H9 (cell line): ENCODE data around the gene LINC01488. TPM values are rescaled to one million over a fixed set of nuclear protein-coding genes. Genes with fewer than 3 reads are reported as not detected.

Experiments used
- DNase-seq: peaks from one replicate; pipeline ENCODE4 v3.0.0-alpha.2; 2017
- H2AFZ ChIP-seq: one replicate; pipeline ENCODE4 v1.6.1; 2013; ENCODE audit warnings: mild to moderate bottlenecking, low read length, control low read depth, moderate library complexity
- H2AK5ac ChIP-seq: 2 replicates; pipeline ENCODE4 v1.6.1; 2013; ENCODE audit warnings: low read length, control low read depth, mixed read lengths; ENCODE audit not compliant: insufficient read length
- H2BK120ac ChIP-seq: one replicate; pipeline ENCODE4 v1.6.1; 2013; ENCODE audit warnings: low read depth, mild to moderate bottlenecking, low read length, control low read depth, inconsistent platforms; ENCODE audit not compliant: poor library complexity, severe bottlenecking
- H2BK12ac ChIP-seq: 2 replicates; pipeline ENCODE4 v1.6.1; 2013; ENCODE audit warnings: low read length, control low read depth, mixed read lengths, low read depth; ENCODE audit not compliant: insufficient read length
- H2BK15ac ChIP-seq: 2 replicates; pipeline ENCODE4 v1.6.1; 2013; ENCODE audit warnings: low read depth, low read length, control low read depth
- H2BK20ac ChIP-seq: one replicate; pipeline ENCODE4 v1.6.1; 2013; ENCODE audit warnings: low read depth, mild to moderate bottlenecking, low read length, control low read depth, inconsistent platforms; ENCODE audit not compliant: poor library complexity, severe bottlenecking
- H2BK5ac ChIP-seq: 2 replicates; pipeline ENCODE4 v1.6.1; 2013; ENCODE audit warnings: low read length, control low read depth, mixed read lengths; ENCODE audit not compliant: insufficient read length
- H3K14ac ChIP-seq: 2 replicates; pipeline ENCODE4 v1.6.1; 2013; ENCODE audit warnings: low read length, control low read depth; ENCODE audit not compliant: insufficient read depth
- H3K18ac ChIP-seq: 2 replicates; pipeline ENCODE4 v1.6.1; 2013; ENCODE audit warnings: low read depth, mild to moderate bottlenecking, mixed read lengths, low read length, control low read depth; ENCODE audit not compliant: insufficient read length
- H3K23ac ChIP-seq: 2 replicates; pipeline ENCODE4 v1.6.1; 2013; ENCODE audit warnings: low read length, control low read depth, mixed read lengths, low read depth; ENCODE audit not compliant: insufficient read length
- H3K23me2 ChIP-seq: 2 replicates; pipeline ENCODE4 v1.6.1; 2013; ENCODE audit warnings: low read depth, mild to moderate bottlenecking, mixed read lengths, low read length, control low read depth; ENCODE audit not compliant: insufficient read length, poor library complexity, severe bottlenecking
- H3K27ac ChIP-seq: 2 replicates; pipeline ENCODE4 v1.5.1; 2013; ENCODE audit warnings: low read length, control low read depth, mixed read lengths, low read depth; ENCODE audit not compliant: insufficient read length
- H3K27me3 ChIP-seq: 2 replicates; pipeline ENCODE4 v1.6.1; 2013; ENCODE audit warnings: low read length, control low read depth, inconsistent platforms; ENCODE audit not compliant: insufficient read depth
- H3K4ac ChIP-seq: 2 replicates; pipeline ENCODE4 v1.6.1; 2013; ENCODE audit warnings: low read depth, mild to moderate bottlenecking, control low read depth, inconsistent platforms, low read length, moderate library complexity
- H3K4me1 ChIP-seq: 2 replicates; pipeline ENCODE4 v1.6.1; 2013; ENCODE audit warnings: low read length, control low read depth, inconsistent platforms; ENCODE audit not compliant: insufficient read depth
- H3K4me2 ChIP-seq: 2 replicates; pipeline ENCODE4 v1.6.1; 2013; ENCODE audit warnings: low read length, control low read depth, mixed read lengths; ENCODE audit not compliant: insufficient read length, insufficient read depth
- H3K56ac ChIP-seq: 2 replicates; pipeline ENCODE4 v1.6.1; 2013; ENCODE audit warnings: low read depth, mild to moderate bottlenecking, mixed read lengths, low read length, control low read depth; ENCODE audit not compliant: insufficient read length
- H3K79me1 ChIP-seq: 2 replicates; pipeline ENCODE4 v1.6.1; 2013; ENCODE audit warnings: low read depth, mild to moderate bottlenecking, moderate library complexity, low read length, control low read depth, inconsistent platforms; ENCODE audit not compliant: insufficient read depth, poor library complexity, severe bottlenecking
- H3K79me2 ChIP-seq: 2 replicates; pipeline ENCODE4 v1.6.1; 2013; ENCODE audit warnings: low read length, control low read depth, inconsistent platforms; ENCODE audit not compliant: insufficient read depth
- H3K9ac ChIP-seq: 2 replicates; pipeline ENCODE4 v1.6.1; 2013; ENCODE audit warnings: low read length, control low read depth, mixed read lengths; ENCODE audit not compliant: insufficient read length; ENCODE audit errors: extremely low read depth
- H3K9me3 ChIP-seq: one replicate; pipeline ENCODE4 v1.6.1; 2013; ENCODE audit warnings: low read depth, low read length, inconsistent platforms; ENCODE audit not compliant: control insufficient read depth
- H3T11ph ChIP-seq: one replicate; pipeline ENCODE4 v1.6.1; 2013; ENCODE audit warnings: mild to moderate bottlenecking, low read length, control low read depth, inconsistent platforms
- H4K20me1 ChIP-seq: one replicate; pipeline ENCODE4 v1.6.1; 2013; ENCODE audit not compliant: control insufficient read depth, insufficient read length, insufficient read depth
- H4K5ac ChIP-seq: 2 replicates; pipeline ENCODE4 v1.6.1; 2013; ENCODE audit warnings: low read depth, mild to moderate bottlenecking, mixed read lengths, low read length, control low read depth; ENCODE audit not compliant: insufficient read length
- H4K8ac ChIP-seq: replicated peaks from 2 replicates; pipeline ENCODE4 v1.6.1; 2013; ENCODE audit warnings: low read length, control low read depth, mixed read lengths, low read depth; ENCODE audit not compliant: insufficient read length
- H4K91ac ChIP-seq: 2 replicates; pipeline ENCODE4 v1.6.1; 2013; ENCODE audit warnings: low read depth, mild to moderate bottlenecking, moderate library complexity, mixed read lengths, low read length, control low read depth; ENCODE audit not compliant: insufficient read length
- H3K27ac Mint-ChIP-seq, 3 experiments: 2 replicates in 2 of 3; 3 replicates in 1 of 3; pipeline ENCODE4 v1.8.0; 2020 to 2021; ENCODE audit warnings: mixed read lengths in 3 of 3, mild to moderate bottlenecking in 1 of 3, moderate library complexity in 1 of 3
- H3K27me3 Mint-ChIP-seq: 2 replicates; pipeline ENCODE4 v1.8.0; 2021; ENCODE audit warnings: low read depth, mild to moderate bottlenecking, moderate library complexity, mixed read lengths
- H3K36me3 Mint-ChIP-seq, 3 experiments: 2 replicates in 2 of 3; 3 replicates in 1 of 3; pipeline ENCODE4 v1.8.0; 2020 to 2021; ENCODE audit warnings: low read depth in 3 of 3, mixed read lengths in 3 of 3; ENCODE audit not compliant: insufficient read depth in 1 of 3
- H3K4me1 Mint-ChIP-seq, 2 experiments: 2 replicates each; pipeline ENCODE4 v1.8.0; 2020; ENCODE audit warnings: mixed read lengths in 2 of 2
- H3K4me3 Mint-ChIP-seq, 2 experiments: 2 replicates in 1 of 2; 3 replicates in 1 of 2; pipeline ENCODE4 v1.8.0; 2020 to 2021; ENCODE audit warnings: mild to moderate bottlenecking in 2 of 2, mixed read lengths in 2 of 2, moderate library complexity in 1 of 2
- H3K9me3 Mint-ChIP-seq, 2 experiments: 2 replicates in 1 of 2; 3 replicates in 1 of 2; pipeline ENCODE4 v1.8.0; 2020; ENCODE audit warnings: mild to moderate bottlenecking in 2 of 2, mixed read lengths in 2 of 2, moderate library complexity in 1 of 2
- CTCF ChIP-seq: fragments of 200-600 bp; sonication (generic); conservative IDR thresholded peaks from 3 replicates; pipeline ENCODE4 v1.8.0; 2021; ENCODE audit warnings: antibody characterized with exemption, mild to moderate bottlenecking
- WGBS: extraction: QIAGEN DNeasy Blood & Tissue Kit; methylation state at CpG from one replicate; pipeline ENCODE4 v1.1.7; 2013; ENCODE audit warnings: missing lambda C conversion rate, low lambda C conversion rate, mixed read lengths; ENCODE audit not compliant: insufficient read length; ENCODE audit errors: extremely low coverage; 5-methylcytosine and 5-hydroxymethylcytosine counted together
- total RNA-seq: library from RNA; stranded (reverse); gene quantifications from 2 replicates; pipeline ENCODE4 v1.2.1, GENCODE V29; 2021

LINC01488 gene
- total RNA-seq, 1 experiment from 2014 or later: not detected

- H3K27ac Mint-ChIP-seq: no peak overlapping the region
- no peaks in the 10 kb centered on the region for H3K9me3 Mint-ChIP-seq
Observed at GRCh38 chr11:69490516-69490915, 9.1 kb downstream of the LINC01488 start.

More at GRCh38 chr11:69490516-69490915, 9.1 kb downstream of the LINC01488 start:
- H3K18ac ChIP-seq: no peak overlapping the region
- H2AFZ ChIP-seq: no peak overlapping the region
- H4K91ac ChIP-seq: no peak overlapping the region
- H3K79me1 ChIP-seq: no peaks in the 10 kb centered on the region
- no peaks in the 10 kb centered on the region for H3K23me2 ChIP-seq
- no peaks in the 10 kb centered on the region for H3K4me1 ChIP-seq
- H2BK120ac ChIP-seq: no peak overlapping the region
- no peak overlapping the region for H2BK5ac ChIP-seq
- H3K14ac ChIP-seq: no peak overlapping the region
- no peak overlapping the region for H3K4ac ChIP-seq
- peaks cover 8% of the 10 kb centered on the region for H3K27me3 Mint-ChIP-seq
- no peak overlapping the region for H2BK12ac ChIP-seq
- H3K23ac ChIP-seq: no peak overlapping the region
- H4K5ac ChIP-seq: no peak overlapping the region
- H2BK15ac ChIP-seq: no peak overlapping the region
- H3K36me3 Mint-ChIP-seq: no peaks in the 10 kb centered on the region
- no peak overlapping the region for H4K8ac ChIP-seq
- no peak overlapping the region for H3T11ph ChIP-seq
- no peaks in the 10 kb centered on the region for H3K9me3 ChIP-seq
- no peak overlapping the region for H3K4me3 Mint-ChIP-seq
- no peak overlapping the region for H3K9ac ChIP-seq
- no peaks in the 10 kb centered on the region for H3K79me2 ChIP-seq
- H3K27me3 ChIP-seq: no peaks in the 10 kb centered on the region
- H2BK20ac ChIP-seq: no peak overlapping the region
- WGBS: no CpG with 5 or more reads among the region's 10 CpGs
- no peaks in the 10 kb centered on the region for H4K20me1 ChIP-seq
- TF ChIP-seq CTCF: no peak
- H3K4me2 ChIP-seq: no peak overlapping the region
- H3K4me1 Mint-ChIP-seq: peaks cover 1 to 6% of the 10 kb centered on the region in 2 experiments; a peak in 2 of 4 replicates
- H2AK5ac ChIP-seq: no peak overlapping the region
- no peak overlapping the region for H3K27ac ChIP-seq
- no peak for DNase-seq
- H3K56ac ChIP-seq: no peak overlapping the region
